HTR-8/SVneo (cell line): ENCODE measurements around the gene CRYBG2.
A peak's percentile ranks its signal among the peaks of the same experiment; 100 is the strongest.

Experiments
- DNase-seq: peaks from one replicate; pipeline ENCODE4 v3.0.0; 2011; ENCODE audit warnings: low spot score, mixed read lengths; ENCODE audit not compliant: insufficient read length
- FAIRE-seq: peaks from 2 replicates; lab custom pipeline; 2011; peaks lifted over from hg19 to GRCh38; lab: Jason Lieb, UNC

Gene CRYBG2

GRCh38 chr1:26370591-26371382 is 16.9 kb upstream of the CRYBG2 start:
- DNase-seq: no peak
- peak; percentile 9 for FAIRE-seq

GRCh38 chr1:26368486-26368885 is 14.6 kb upstream of the CRYBG2 start:
- peak; percentile 9 for FAIRE-seq
- DNase-seq: no peak

GRCh38 chr1:26368006-26368405 is 14.1 kb upstream of the CRYBG2 start:
- no peak for FAIRE-seq

GRCh38 chr1:26367441-26367840 is 13.5 kb upstream of the CRYBG2 start:
- no peak for DNase-seq
- no peak for FAIRE-seq

More at GRCh38 chr1:26368006-26368405, 14.1 kb upstream of the CRYBG2 start:
- DNase-seq: no peak

- no peak for DNase-seq
Observed at GRCh38 chr1:26364956-26365355, 11.0 kb upstream of the CRYBG2 start.

GRCh38 chr1:26363549-26364448 is 9.9 kb upstream of the CRYBG2 start:
- DNase-seq: peak; percentile 70
- FAIRE-seq: no peak

More at GRCh38 chr1:26364956-26365355, 11.0 kb upstream of the CRYBG2 start:
- FAIRE-seq: no peak

- FAIRE-seq (no peak), DNase-seq (no peak)
Observed at GRCh38 chr1:26362331-26362730, 8.4 kb upstream of the CRYBG2 start.

- DNase-seq (no peak), FAIRE-seq (no peak)
Observed at GRCh38 chr1:26361605-26362122, 7.7 kb upstream of the CRYBG2 start.

- DNase-seq (no peak), FAIRE-seq (no peak)
Observed at GRCh38 chr1:26360807-26361604, 7.1 kb upstream of the CRYBG2 start.

- FAIRE-seq (no peak), DNase-seq (no peak)
Observed at GRCh38 chr1:26359981-26360806, 6.3 kb upstream of the CRYBG2 start.

GRCh38 chr1:26358411-26359384 is 4.8 kb upstream of the CRYBG2 start:
- no peak for FAIRE-seq
- DNase-seq: no peak

- FAIRE-seq (no peak), DNase-seq (no peak)
Observed at GRCh38 chr1:26357121-26357602, 3.2 kb upstream of the CRYBG2 start.

- FAIRE-seq (no peak), DNase-seq (no peak)
Observed at GRCh38 chr1:26356106-26356505, 2.2 kb upstream of the CRYBG2 start.

GRCh38 chr1:26354972-26355371 is 1.0 kb upstream of the CRYBG2 start:
- no peak for DNase-seq
- no peak for FAIRE-seq

- DNase-seq: no peak
- no peak for FAIRE-seq
Observed at GRCh38 chr1:26353210-26353859, 595 bp downstream of the CRYBG2 start.

GRCh38 chr1:26352338-26352679 is 1.6 kb downstream of the CRYBG2 start:
- FAIRE-seq (no peak), DNase-seq (no peak)

- FAIRE-seq (no peak), DNase-seq (no peak)
Observed at GRCh38 chr1:26351590-26352337, 2.2 kb downstream of the CRYBG2 start.
